Activated CD4-positive, alpha-beta T cell treated with anti-CD3 and anti-CD28 coated beads, Interleukin-2, amount 50 U/mL, for 48 hours (primary cell): Measurements from ENCODE around the gene IGSF9.
A peak's percentile ranks its signal among the peaks of the same experiment; 100 is the strongest.

Source experiments
- DNase-seq, 2 experiments: peaks; one replicate each; pipeline ENCODE4 v3.0.0-alpha.2; 2020

The IGSF9 gene

GRCh38 chr1:159944623-159945455 lies 574 bp downstream of the IGSF9 start:
- no peak for DNase-seq

GRCh38 chr1:159943908-159944622 lies 1.3 kb downstream of the IGSF9 start:
- DNase-seq: no peak

- DNase-seq: no peak
Observed at GRCh38 chr1:159943278-159943640, 2.2 kb downstream of the IGSF9 start.

- no peak for DNase-seq
Observed at GRCh38 chr1:159942632-159943277, 2.7 kb downstream of the IGSF9 start.

- no peak for DNase-seq
Observed at GRCh38 chr1:159941591-159942560, 3.5 kb downstream of the IGSF9 start.

DNA sequence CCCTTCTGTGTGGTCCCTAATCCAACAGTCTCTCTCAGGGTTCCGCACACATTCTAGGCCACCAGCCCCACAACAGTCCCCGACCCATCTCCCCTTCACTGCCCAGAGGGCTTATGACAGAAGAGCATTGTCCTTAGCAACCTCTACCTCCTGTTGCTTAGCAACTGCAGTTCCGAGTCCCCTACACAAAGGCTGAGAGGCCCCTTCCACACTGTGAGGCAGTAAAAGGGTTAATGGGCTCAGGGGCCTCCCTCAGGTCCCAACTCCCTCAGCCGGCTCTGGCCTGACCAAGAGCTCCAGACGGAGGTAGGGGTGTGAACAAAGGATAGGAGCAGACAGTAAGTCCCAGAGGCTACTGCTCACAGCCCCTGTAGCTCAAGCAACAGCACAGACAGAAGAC lies 4.3 kb downstream of the IGSF9 start:
- DNase-seq: no peak

- DNase-seq: no peak
Observed at GRCh38 chr1:159940006-159940620, 5.3 kb downstream of the IGSF9 start.

GRCh38 chr1:159939678-159940002 lies 5.8 kb downstream of the IGSF9 start:
- DNase-seq: no peak

GRCh38 chr1:159938905-159939677 lies 6.3 kb downstream of the IGSF9 start:
- DNase-seq: no peak

- DNase-seq: no peak
Observed at GRCh38 chr1:159938211-159938852, 7.1 kb downstream of the IGSF9 start.

DNA sequence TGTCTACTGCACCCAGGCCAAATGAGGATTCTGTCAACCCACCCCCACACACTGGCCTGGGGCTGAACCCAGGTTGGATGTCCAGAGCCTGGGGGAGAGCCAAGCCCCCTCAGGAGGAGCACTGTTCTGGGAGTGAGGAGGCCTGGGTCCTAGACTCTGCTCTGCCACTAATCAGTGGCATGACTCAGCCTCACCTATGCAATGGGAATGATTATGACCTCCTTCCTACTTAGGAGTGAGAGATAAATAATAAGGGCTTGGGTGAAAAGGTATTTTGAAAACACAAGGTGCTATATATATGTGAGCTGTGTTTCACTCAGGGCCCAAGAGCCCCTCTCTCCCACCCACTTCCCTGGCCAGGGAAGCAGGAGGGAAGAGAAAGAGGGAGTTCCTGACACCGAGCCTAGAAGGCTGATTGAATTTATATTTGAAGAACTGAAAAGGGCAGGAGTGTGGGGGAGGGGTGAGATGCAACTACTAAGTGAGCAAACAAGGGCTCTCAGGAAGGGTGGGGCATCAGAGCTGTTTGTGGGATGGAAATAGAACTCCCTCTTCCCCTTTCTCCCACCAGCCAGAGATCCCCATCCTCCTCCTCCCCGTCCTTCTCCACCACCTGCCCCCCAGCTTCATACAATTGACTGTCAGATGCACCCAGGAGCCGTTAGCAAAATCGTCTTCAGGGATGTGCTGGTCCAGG lies 8.2 kb downstream of the IGSF9 start:
- no peak for DNase-seq

DNA sequence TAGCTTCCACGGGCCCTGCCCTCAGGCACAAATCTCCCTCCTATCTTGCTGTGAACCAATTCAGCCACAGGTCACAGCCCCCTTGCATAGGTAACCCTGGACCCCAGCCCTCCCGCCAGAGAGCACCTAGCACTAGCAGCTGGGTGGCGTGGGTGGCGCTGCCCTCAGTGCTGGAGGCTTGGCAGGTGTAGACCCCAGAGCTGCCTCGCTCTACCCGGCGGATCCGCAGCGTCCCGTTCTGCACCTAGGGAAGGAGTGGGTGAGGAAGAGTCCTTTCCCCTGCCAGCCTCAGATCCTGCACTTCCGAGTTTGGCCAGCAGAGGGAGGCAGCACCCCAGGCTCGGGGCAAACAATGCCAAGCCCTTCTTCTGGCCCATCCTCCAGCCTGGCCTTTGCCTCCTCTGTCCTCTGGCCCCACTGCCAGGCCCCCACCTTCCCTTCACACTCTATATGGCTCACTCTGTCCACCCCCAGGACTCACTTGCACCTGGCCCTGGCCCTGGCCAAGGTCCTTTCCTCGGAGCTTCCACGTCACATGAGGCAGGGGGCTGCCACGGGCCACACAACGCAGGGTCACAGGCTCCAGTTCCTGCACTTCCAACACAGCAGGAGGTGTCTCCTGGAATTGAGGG lies 9.0 kb downstream of the IGSF9 start:
- peak; percentile 90 to 91 for DNase-seq

- DNase-seq: no peak
Observed at GRCh38 chr1:159935719-159936272, 9.6 kb downstream of the IGSF9 start.

DNA sequence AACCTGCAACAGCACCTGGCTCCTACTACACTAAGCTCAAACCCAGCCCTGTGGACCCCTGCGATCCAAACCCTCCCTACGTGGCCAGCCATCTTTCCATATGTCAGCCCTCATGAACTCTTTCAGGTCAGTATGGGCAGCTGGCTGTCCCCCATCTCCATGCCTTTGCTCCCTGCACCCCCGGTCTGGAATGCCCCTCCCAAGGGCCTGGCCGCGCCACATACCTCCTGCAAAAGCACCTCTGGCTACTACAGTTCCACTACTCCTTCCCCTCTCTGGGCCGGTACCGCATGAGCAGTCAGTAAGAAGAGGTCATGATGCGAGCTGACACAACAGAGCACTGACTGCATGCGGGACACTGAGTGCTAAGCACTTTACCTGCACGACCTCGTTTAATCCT lies 10.1 kb downstream of the IGSF9 start:
- no peak for DNase-seq

- no peak for DNase-seq
Observed at GRCh38 chr1:159934136-159935039, 11.0 kb downstream of the IGSF9 start.

DNA sequence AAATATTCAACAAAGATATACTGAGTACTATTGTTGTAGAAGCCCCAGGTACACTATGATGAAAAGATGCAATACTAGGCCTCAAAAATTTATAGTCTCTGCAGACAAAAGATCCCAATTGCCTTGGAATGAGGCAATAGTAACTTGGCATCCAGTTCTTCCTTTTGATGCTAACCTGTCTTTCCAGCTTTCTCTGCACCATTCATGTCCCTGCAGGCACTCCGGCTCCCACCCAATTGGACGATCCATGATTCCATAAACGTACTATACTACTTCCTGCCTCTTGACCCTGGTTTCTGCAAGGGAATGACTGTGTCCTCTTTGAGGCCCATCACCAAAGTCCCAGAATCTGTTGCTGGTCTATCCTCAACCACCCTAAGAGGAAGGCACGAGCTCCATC lies 12.1 kb downstream of the IGSF9 start:
- no peak for DNase-seq

DNA sequence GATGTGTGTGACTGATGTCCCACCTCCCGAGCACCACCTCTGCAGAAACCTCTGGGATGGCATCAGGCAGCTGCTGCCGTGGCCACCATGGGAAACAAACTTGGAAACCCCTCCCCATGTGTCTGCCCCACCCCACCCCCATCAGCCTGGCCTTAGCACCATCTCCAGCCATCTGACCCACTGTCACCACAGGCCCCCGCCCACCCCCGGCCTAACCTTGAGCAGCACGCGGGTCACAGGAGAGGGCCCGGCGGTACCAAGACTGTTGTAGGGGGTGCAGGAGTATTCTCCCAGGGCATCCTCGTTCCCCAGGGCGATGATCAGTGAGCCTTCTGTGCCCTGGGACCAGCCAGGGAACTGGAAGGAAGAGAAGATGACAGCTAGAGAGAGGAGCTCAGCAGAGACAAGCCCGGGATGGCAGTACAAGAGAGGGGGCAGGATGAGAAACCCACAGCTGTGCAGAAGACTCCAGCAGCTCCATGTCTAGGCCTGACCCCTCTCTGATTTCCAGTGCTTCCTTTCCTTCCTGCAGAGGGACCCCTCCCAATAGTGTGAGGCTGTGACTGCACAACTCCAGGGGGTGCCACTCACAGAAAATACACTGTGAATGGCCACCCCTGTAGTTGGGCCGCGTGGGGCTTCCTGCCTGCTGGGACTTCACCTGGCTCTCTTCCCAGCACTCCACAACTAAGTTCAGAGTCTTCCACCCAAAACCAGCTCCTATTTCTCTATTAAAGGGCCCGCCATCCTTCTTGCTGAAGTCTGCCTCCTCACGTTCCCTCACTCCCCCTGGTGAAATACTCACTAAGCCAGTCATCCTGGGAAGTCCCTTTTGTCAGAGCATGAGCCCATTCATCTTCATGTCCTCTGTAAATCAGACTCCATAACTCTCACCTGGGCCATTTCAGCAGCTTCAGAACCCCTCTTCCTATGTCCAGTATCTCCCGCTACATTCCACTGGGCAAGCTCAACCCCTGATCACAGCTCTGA lies 12.8 kb downstream of the IGSF9 start:
- no peak for DNase-seq
